ENCODE results near the gene NR4A3. TPM values are rescaled to one million over a fixed set of nuclear protein-coding genes. Genes with fewer than 3 reads are reported as not detected.
A peak's percentile ranks its signal among the peaks of the same experiment; 100 is the strongest.

NR4A3 gene
- total and polyA plus RNA-seq, 11 donors: 1.5 to 27.8 (median 9.9) TPM

- TF ChIP-seq CTCF (IDR thresholded peaks at IDR 0.05): no peak
- TF ChIP-seq POLR2A (IDR thresholded peaks at IDR 0.05): no peak
- WGBS, 4 donors: 5 to 13% (median 8%) methylated on average over 9 of the region's 9 CpGs
- intact Hi-C loops (cut with DNase I): loop anchor here in 7 of 10 donors (2.0 to 5.0 kb wide), 3 partner anchors 85 to 100 kb away; partner anchors contain the start of gene NR4A3 (in 7 of the 7)
- Histone ChIP-seq H3K4me3 (peak overlapping the region; percentile 62 to 100 (median 92)), H3K4me1 (peaks cover 0 to 27% (median 13%) of the 10 kb centered on the region in 12 donors), H3K9me3 (no peaks in the 10 kb centered on the region), H3K36me3 (peaks cover 0 to 11% (median 3%) of the 10 kb centered on the region in 9 donors), H3K27ac (peak overlapping the region; percentile 90 to 99 (median 96)), H3K27me3 (no peaks in the 10 kb centered on the region)
- no peak for DNase-seq
- no peak for ATAC-seq
Observed at GRCh38 chr9:99907208-99907532, 85.5 kb downstream of the NR4A3 start.

- ATAC-seq (no peak), DNase-seq (no peak)
- intact Hi-C loops (cut with DNase I): loop anchor here in 1 of 10 donors (5.0 kb wide), 1 partner anchor 111 kb away; no protein-coding TSS in a partner anchor
- H3K9me3 ChIP-seq: no peaks in the 10 kb centered on the region
- H3K36me3 ChIP-seq: peaks cover 0 to 38% (median 25%) of the 10 kb centered on the region in 9 donors
- H3K4me3 ChIP-seq: no peak overlapping the region
- 96 to 99% (median 97%) methylated on average over 7 of the region's 7 CpGs for WGBS, 4 donors
- no peak overlapping the region for H3K27ac ChIP-seq
- H3K27me3 ChIP-seq: no peaks in the 10 kb centered on the region
- TF ChIP-seq POLR2A (IDR thresholded peaks at IDR 0.05) (no peak), CTCF (IDR thresholded peaks at IDR 0.05) (no peak)
- peaks cover 0 to 19% (median 10%) of the 10 kb centered on the region in 12 donors for H3K4me1 ChIP-seq
Observed at GRCh38 chr9:99911600-99911999, 89.9 kb downstream of the NR4A3 start.

Other genes with a start within 250 kb of the NR4A3 start
- gene STX17, start 84.8 kb downstream of the NR4A3 start, total RNA-seq: 10 to 100 TPM; 15.4 to 29.1 (median 23.7) TPM
- 10 to 100 TPM in 1 of 2 donors, 1 to 10 TPM in 1; 5.8 to 10.5 TPM for gene STX17, start 84.8 kb downstream of the NR4A3 start, polyA plus RNA-seq

Data from heart left ventricle (tissue), 16 donors.